ENCODE measurements around the gene DAND5. TPM values are rescaled to one million over a fixed set of nuclear protein-coding genes. Genes with fewer than 3 reads are reported as not detected.

Gene DAND5
- total and polyA plus RNA-seq, 10 of the 15 experiments (the other 5 are each of a cell fraction or from before 2014, with no cell fraction given) = 0.06 to 0.15 (median 0.12) TPM; not detected in 5

DNA sequence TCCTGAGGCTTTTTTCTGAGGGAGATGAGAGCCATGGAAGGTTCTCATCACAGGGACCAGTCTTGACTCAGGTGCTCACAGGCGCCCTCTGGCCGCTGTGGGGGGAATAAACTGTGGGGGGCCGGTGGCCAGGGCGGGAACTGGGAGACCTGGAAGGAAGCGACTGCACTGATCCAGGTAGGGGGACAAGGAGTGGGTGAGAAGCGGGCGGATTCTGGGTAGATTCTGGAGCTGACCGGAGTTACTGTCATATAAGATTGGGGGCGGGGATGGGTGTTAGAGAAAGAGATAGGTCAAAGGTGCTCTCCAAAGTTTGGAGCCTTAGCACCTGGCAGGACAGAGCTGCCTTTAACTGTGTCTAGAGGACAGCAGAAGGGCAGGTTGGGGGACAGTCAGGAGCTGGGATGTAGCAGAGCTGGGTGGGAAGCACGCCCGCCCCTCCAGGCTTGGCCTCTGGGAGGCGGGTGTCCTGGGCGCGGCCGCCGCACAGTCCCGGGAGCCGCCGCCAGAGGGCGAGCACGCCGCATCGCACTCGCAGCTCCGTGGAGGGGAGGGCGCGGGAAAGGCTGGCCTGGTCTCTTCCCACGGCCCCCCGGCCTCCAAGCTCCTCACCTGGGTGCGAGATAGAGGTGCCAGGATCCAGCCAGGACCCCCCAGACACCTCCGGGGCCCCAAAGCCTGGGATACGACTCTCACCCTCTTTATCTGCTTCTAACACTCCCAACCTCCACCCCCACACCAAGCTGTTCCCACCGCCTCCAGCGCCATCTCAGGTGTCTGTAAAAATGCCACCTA, 4.2 kb upstream of the DAND5 start (continued):
- TF ChIP-seq ZNF687 (IDR thresholded peaks at IDR 0.05) = no peak; the same call in 1 of the 2 replicates
- peak; percentile 68 for TF ChIP-seq RAD21 (IDR thresholded peaks at IDR 0.05; ENCODE audit: insufficient read depth, low read depth, low read length)
- TF ChIP-seq SMARCA5 (IDR thresholded peaks at IDR 0.05) = peak; percentile 97
- TF ChIP-seq ZBTB4 (CRISPR knock-in tag; IDR thresholded peaks at IDR 0.05) = no peak
- no peak for TF ChIP-seq NFYA (IDR thresholded peaks at IDR 0.05; ENCODE audit: borderline replicate concordance, low read depth, low read length)
- 0 out of 2 replicates have a peak, but pooled peaks have one; percentile 30 for TF ChIP-seq RUNX3 (IDR thresholded peaks at IDR 0.05; ENCODE audit: low read length)
- TF ChIP-seq RFX5 (IDR thresholded peaks at IDR 0.05; ENCODE audit: low read depth, low read length) = no peak
- no peak for TF ChIP-seq SUZ12 (IDR thresholded peaks at IDR 0.05; ENCODE audit: unreplicated experiment)
- peak in 1 of 2 experiments; percentile 58; a peak in 1 of 4 replicates for TF ChIP-seq BHLHE40 (IDR thresholded peaks at IDR 0.05; ENCODE audit: borderline replicate concordance in 1 of 2, low read depth in 2 of 2, low read length in 1 of 2)
- TF ChIP-seq TBL1XR1 (IDR thresholded peaks at IDR 0.05; ENCODE audit: low read depth, low read length) = 0 out of 2 replicates have a peak, but pooled peaks have one; percentile 18
- TF ChIP-seq, protein P1, sequence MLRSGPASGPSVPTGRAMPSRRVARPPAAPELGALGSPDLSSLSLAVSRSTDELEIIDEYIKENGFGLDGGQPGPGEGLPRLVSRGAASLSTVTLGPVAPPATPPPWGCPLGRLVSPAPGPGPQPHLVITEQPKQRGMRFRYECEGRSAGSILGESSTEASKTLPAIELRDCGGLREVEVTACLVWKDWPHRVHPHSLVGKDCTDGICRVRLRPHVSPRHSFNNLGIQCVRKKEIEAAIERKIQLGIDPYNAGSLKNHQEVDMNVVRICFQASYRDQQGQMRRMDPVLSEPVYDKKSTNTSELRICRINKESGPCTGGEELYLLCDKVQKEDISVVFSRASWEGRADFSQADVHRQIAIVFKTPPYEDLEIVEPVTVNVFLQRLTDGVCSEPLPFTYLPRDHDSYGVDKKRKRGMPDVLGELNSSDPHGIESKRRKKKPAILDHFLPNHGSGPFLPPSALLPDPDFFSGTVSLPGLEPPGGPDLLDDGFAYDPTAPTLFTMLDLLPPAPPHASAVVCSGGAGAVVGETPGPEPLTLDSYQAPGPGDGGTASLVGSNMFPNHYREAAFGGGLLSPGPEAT (IDR thresholded peaks at IDR 0.05; ENCODE audit: low read depth) = 0 out of 2 replicates have a peak, but pooled peaks have one; percentile 26
- TF ChIP-seq LARP7 (IDR thresholded peaks at IDR 0.05) = peak; percentile 90
- TF ChIP-seq CHD2 (IDR thresholded peaks at IDR 0.05; ENCODE audit: borderline replicate concordance, low read depth, low read length) = no peak
- TF ChIP-seq, protein P2, sequence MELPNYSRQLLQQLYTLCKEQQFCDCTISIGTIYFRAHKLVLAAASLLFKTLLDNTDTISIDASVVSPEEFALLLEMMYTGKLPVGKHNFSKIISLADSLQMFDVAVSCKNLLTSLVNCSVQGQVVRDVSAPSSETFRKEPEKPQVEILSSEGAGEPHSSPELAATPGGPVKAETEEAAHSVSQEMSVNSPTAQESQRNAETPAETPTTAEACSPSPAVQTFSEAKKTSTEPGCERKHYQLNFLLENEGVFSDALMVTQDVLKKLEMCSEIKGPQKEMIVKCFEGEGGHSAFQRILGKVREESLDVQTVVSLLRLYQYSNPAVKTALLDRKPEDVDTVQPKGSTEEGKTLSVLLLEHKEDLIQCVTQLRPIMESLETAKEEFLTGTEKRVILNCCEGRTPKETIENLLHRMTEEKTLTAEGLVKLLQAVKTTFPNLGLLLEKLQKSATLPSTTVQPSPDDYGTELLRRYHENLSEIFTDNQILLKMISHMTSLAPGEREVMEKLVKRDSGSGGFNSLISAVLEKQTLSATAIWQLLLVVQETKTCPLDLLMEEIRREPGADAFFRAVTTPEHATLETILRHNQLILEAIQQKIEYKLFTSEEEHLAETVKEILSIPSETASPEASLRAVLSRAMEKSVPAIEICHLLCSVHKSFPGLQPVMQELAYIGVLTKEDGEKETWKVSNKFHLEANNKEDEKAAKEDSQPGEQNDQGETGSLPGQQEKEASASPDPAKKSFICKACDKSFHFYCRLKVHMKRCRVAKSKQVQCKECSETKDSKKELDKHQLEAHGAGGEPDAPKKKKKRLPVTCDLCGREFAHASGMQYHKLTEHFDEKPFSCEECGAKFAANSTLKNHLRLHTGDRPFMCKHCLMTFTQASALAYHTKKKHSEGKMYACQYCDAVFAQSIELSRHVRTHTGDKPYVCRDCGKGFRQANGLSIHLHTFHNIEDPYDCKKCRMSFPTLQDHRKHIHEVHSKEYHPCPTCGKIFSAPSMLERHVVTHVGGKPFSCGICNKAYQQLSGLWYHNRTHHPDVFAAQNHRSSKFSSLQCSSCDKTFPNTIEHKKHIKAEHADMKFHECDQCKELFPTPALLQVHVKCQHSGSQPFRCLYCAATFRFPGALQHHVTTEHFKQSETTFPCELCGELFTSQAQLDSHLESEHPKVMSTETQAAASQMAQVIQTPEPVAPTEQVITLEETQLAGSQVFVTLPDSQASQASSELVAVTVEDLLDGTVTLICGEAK (IDR thresholded peaks at IDR 0.05; ENCODE audit: borderline replicate concordance) = no peak
- TF ChIP-seq MEF2B (IDR thresholded peaks at IDR 0.05; ENCODE audit: partially characterized antibody, poor library complexity, severe bottlenecking) = peak; percentile 31

Data from GM12878 (cell line).